NB4 (cell line): ENCODE measurements around the gene USP11.

Source experiments
- MYC ChIP-seq: IDR thresholded peaks from 2 replicates; pipeline ENCODE4 v1.6.1; 2011; ENCODE audit warnings: low read depth, low read length
- POLR2A ChIP-seq: IDR thresholded peaks from 2 replicates; pipeline ENCODE4 v1.6.1; 2011; ENCODE audit warnings: mild to moderate bottlenecking; ENCODE audit not compliant: insufficient read length; ENCODE audit errors: extremely low read depth
- TF ChIP-seq, protein P1 (sequence below): IDR thresholded peaks from one replicate; pipeline ENCODE4 v1.5.1; 2012; ENCODE audit warnings: low read depth, low read length

DNA sequence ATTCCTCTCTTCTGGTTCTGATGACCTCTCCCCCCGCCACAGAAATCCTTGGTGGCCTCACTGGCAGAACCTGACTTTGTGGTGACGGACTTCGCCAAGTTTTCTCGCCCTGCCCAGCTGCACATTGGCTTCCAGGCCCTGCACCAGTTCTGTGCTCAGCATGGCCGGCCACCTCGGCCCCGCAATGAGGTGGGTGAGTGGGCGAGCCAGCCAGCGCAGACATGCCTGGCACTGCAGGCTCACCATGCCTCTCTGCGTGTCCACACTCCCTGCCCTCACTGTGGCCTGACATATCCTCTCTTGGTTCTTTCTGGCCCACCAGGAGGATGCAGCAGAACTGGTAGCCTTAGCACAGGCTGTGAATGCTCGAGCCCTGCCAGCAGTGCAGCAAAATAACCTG is 30.5 kb upstream of the USP11 start:
- TF ChIP-seq, protein P1, sequence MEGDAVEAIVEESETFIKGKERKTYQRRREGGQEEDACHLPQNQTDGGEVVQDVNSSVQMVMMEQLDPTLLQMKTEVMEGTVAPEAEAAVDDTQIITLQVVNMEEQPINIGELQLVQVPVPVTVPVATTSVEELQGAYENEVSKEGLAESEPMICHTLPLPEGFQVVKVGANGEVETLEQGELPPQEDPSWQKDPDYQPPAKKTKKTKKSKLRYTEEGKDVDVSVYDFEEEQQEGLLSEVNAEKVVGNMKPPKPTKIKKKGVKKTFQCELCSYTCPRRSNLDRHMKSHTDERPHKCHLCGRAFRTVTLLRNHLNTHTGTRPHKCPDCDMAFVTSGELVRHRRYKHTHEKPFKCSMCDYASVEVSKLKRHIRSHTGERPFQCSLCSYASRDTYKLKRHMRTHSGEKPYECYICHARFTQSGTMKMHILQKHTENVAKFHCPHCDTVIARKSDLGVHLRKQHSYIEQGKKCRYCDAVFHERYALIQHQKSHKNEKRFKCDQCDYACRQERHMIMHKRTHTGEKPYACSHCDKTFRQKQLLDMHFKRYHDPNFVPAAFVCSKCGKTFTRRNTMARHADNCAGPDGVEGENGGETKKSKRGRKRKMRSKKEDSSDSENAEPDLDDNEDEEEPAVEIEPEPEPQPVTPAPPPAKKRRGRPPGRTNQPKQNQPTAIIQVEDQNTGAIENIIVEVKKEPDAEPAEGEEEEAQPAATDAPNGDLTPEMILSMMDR, result no peak
- no peak for TF ChIP-seq POLR2A
- no peak for TF ChIP-seq MYC
